Measurements from ENCODE around the gene ZNF627.
"Not testable (repeated sequence)": the region's sequence is repeated elsewhere in the genome, so short reads cannot be mapped to it uniquely, and the experiment has no call there.

The ZNF627 gene

DNA sequence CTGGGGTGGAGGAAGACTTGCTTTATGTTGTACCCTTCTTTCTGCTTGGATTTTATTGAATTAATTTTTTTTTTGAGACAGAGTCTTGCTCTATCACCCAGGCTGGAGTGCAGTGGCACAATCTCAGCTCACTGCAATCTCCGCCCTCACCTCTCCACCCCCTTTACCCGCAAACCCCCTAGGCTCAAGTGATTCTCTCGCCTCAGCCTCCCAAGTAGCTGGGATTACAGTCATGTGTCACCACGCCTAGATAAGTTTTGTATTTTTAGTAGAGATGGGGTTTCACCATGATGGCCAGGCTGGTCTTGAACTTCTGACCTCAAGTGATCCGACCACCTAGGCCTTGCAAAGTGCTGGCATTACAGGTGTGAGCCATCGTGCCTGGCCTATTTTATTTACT, 23.9 kb upstream of the ZNF627 start:
- not testable (repeated sequence) for DNase-seq (ENCODE audit: low read depth, low spot score); H3K4me3 ChIP-seq (ENCODE audit: low read length)

DNA sequence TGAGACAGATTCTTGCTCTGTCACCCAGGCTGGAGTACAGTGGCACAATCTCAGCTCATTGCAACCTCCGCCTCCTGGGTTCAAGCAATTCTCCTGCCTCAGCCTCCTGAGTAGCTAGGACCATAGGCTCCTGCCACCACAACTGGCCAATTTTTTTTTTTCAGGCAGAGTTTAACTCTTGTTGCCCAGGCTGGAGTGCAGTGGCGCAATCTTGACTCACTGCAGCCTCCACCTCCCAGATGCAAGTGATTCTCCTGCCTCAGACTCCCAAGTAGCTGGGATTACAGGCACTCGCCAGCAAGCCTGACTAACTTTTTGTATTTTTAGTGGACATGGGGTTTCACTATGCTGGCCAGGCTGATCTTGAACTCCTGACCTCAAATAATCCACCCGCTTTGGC, 23.5 kb upstream of the ZNF627 start:
- not testable (repeated sequence) for DNase-seq (ENCODE audit: low read depth, low spot score); H3K4me3 ChIP-seq (ENCODE audit: low read length)

DNA sequence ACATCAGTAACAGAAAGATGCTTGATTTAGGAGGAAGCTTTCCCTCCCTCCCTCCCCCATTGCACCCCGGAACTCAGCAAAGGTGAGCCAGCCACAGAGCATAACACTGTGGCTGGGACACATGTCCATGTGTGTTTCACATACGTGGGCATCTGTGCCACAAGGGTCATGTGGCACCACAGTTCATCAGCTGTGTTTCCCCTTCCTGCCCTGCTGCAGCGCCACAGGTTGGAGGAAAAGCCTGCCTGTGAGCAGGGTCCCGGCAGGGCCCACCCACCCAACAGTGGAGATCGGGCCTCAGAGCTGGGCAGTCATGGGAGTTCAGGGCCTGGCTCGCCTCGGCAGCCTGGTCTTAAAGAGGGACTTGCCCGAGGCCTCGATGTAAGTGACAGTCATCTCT, 22.6 kb upstream of the ZNF627 start:
- DNase-seq (ENCODE audit: low read depth, low spot score) = no peak
- H3K4me3 ChIP-seq (ENCODE audit: low read length) = no peak overlapping the region

DNA sequence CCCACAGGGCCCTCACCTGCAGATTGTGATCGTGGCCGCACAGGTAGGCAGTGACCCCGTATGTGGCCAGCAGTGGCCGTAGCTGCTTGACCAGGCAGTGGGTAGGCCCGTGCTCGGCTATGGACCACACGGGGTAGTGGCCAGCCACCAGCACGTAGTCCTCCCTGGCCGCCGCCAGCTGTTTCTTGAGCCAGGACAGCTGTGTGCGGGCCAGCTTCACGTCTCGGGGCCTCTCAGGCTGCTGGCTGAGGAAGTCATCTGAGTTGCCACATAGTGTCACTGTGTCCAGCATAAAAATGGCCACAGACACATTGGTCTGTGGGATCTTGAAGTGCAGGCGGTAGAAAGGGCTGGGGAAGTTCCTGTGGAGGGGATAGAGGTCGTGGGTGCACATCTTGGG, 21.1 kb upstream of the ZNF627 start:
- no peak overlapping the region for H3K4me3 ChIP-seq (ENCODE audit: low read length)
- DNase-seq (ENCODE audit: low read depth, low spot score) = no peak

DNA sequence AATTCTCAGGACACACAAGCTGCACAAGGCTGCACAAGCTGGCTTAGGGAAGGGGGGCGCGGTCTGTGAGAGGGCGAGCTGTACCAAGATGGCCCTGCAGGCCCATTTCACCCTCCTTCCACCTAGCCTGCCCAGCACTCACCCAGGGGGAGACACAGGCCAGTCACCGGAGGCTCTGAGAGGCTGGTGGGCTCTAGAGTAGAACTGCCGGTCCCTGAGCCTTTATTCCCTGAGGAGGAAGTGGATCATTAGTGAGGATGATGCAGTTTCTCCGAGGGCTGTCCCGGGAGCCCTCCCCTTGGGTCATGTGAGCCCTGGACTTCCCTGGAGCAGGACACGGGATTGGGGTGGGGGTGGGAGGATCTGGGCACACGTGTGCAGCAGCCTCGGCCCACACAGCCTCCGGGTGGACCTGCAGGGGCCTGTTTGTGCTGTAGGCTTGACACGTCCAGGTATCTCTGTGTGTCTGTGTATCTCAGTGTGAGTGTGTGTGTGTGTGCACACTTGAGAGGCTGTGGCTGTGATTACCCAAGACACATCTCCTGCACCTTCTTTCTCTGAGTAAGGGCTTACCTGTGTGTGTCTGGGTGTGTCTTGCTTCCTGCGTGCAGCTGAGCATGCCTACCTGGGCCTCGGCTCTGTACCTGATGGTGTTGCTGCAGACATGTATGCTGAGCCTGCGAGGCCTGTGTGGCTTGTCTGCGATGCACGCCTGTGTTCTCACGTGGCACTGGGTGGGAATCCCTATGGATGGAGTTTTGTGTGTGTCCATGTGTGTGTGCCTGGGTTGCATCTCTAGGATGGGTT, 19.6 kb upstream of the ZNF627 start, which contains the start of gene ACP5:
Gene ACP5 (minus strand): TSS at position 195 of the 807 bp plus-strand sequence. CDS start 328 bp downstream, outside the sequence.
- no peak for DNase-seq (ENCODE audit: low read depth, low spot score)
- no peak within 1 kb of the TSS for H3K4me3 ChIP-seq (ENCODE audit: low read length)

DNA sequence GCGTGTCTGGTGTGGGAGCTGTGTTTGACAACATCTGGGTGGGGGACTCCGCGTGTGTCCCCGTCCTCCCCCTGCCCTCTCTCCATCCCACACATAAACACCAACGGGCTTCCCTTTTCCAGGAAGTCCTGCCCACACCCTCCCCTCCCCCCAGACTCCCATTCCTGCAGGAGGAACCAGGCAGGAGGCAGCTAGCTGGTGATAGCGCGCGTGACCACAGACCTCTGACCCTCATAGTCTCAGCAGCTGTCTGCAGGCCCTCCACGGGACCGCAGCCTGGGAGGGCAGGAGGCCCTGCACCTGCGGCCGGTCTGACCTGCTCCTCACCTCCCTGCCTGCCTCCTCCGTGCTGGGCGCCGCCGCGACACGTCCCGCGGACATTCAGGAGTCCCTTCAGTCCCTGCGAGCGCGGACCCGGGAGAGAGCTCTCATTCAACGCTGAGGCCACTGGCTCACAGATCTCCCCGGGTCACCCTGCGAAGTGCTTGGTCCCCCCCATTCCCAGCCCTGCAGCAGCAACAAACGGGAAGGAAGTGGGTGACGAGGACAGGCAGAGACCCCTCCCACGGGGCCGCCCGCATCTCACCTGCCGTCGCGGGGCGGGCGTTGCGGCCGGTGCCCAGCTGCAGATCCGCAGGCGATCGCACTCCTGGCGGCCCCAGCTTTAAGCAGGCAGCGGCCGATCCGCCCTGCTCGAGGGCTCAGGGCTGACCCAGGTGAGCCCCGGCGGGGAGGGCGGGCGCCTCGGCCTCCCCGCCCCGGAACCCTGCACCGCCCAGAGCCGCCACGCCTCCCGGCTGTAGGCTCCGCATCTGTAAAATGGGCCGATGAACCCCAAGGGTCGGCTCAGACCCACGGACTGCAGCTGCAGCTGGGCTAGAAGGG, 18.8 kb upstream of the ZNF627 start:
- DNase-seq (ENCODE audit: low read depth, low spot score) = no peak

DNA sequence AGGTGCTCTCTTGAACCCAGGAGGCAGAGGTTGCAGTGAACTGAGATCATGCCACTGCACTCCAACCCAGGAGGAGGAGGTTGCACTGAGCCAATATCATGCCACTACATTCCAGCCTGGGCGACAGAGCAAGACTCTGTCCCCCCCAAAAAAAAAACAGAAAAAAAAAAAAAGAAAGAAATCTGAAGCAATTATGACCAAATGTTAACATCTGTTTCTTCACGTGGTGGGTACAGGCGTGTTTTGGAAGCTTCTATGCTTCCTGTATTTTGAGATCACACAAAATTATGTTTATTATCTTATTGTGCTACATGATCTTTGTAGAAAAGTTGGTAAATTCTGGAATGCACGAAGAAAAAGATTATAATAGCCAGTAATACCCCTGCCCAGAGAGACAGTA, 17.2 kb upstream of the ZNF627 start:
- no peak for DNase-seq (ENCODE audit: low read depth, low spot score)
- H3K4me3 ChIP-seq (ENCODE audit: low read length) = no peak overlapping the region

More for the DNA sequence above, 18.8 kb upstream of the ZNF627 start:
- no peak overlapping the region for H3K4me3 ChIP-seq (ENCODE audit: low read length)

DNA sequence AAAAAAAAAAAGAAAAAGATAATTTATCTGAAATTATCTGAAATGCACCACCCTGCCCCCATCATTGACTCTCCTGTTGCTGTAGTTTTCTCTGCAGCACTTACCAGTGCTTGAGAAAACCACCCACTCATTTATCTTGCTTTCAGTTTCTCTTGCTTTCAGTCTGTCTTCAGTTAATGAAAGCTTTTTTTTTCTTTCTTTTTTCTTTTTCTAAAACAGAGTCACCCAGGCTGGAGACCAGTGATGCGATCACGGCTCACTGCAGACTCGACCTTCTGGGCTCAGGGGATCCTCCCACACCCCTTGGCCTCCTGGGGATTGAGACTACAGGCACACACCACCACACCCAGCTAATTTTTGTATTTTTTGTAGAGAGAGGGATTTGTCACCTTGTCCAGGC, 15.5 kb upstream of the ZNF627 start:
- H3K4me3 ChIP-seq (ENCODE audit: low read length) = no peak overlapping the region
- DNase-seq (ENCODE audit: low read depth, low spot score) = peak; percentile 47

DNA sequence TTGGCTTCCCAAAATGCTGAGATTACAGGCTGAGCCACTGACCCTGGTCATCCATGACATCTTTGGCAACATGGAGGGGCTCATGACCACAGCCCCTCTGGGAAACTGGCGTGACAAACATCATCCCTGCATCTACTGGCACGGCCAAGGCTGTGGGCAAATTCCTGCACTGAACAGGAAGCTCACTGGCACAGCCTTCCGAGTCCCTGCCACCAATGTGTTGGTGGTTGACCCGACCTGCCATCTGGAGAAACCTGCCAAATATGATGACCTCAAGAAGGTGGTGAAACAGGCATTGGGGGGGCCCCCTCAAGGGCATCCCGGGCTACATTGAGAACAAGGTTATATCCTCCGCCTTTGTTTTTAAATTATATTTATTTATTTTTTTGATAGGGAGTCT, 11.0 kb upstream of the ZNF627 start:
- H3K4me3 ChIP-seq (ENCODE audit: low read length) = no peak overlapping the region
- DNase-seq (ENCODE audit: low read depth, low spot score) = no peak

DNA sequence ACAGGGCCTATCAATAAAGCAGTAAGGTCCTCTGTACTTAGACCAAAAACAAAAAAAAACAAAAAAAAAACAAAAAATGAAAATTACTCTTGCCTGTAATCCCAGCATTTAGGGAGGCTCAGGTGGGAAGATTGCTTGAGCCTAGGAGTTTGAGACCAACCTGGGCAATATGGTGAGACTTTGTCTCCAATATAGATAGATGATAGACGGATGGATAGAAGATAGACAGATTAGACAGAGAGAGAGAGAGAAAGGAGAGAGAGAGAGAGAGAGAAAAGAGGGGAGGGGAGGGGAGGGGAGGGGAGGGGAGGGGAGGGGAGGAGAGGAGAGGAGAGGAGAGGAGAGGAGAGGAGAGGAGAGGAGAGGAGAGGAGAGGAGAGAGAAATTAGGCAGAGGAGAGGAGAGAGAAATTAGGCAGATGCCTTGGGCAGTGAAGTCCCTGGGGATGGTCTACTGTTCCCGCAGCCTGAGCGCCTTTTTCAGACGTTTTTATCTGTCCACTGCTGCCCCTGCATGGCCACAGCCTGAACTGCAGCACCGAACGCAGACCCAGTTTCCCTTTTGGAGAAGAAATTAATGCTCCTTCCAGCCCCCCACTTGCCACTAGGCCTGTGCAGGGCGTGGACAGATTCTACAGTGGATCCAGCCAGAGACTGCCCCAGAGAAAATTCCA, 9.8 kb upstream of the ZNF627 start:
- H3K4me3 ChIP-seq (ENCODE audit: low read length) = no peak overlapping the region
- DNase-seq (ENCODE audit: low read depth, low spot score) = peak; percentile 62

DNA sequence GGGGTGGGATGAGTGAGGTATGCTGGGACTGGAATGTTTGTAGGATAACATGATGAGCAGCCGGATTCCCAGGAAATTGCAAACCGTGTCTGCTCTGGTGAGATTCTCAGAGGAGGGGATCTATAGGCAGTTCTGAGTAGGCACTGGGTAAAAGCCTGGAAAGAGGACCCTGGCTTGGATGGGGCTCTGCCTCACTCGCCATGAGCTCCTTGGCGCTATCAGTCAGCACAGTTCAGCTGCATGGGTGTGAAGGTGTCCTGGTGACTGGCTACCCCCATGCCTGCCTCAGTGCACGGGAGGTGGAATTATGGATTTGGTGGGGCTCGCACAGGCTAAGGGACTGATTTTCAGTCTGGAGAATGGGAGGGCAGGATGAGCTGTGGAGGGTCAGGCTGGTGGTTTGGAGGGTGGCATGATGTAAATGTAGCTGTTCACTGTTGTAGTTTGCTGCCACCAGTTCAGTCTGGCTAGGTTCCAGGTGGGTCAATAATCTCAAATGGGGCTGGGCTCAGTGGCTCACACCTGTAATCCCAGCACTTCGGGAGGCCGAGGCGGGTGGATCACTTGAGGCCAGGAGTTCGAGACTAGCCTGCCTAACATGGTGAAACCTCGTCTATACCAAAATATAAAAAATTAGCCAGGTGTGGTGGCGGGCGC, 9.2 kb upstream of the ZNF627 start:
- DNase-seq (ENCODE audit: low read depth, low spot score) = no peak
- H3K4me3 ChIP-seq (ENCODE audit: low read length) = no peak overlapping the region

DNA sequence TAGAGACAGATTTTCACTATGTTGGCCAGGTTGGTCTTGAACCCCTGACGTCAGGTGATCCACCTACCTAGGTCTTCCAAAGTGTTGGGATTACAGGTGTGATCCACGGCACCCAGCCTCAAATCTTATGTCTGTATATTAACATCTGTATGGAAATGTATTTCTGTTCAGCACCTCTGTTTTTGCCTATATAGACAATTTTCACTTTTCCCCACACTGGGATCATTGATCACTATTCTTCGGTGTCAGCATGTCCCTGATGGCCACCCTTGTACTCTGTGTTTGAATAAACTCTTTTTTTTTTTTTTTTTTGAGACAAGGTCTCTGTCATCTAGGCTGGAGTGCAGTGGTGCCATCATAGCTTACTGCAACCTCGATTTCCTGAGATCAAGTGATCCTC, 3.2 kb upstream of the ZNF627 start:
- no peak for DNase-seq (ENCODE audit: low read depth, low spot score)

DNA sequence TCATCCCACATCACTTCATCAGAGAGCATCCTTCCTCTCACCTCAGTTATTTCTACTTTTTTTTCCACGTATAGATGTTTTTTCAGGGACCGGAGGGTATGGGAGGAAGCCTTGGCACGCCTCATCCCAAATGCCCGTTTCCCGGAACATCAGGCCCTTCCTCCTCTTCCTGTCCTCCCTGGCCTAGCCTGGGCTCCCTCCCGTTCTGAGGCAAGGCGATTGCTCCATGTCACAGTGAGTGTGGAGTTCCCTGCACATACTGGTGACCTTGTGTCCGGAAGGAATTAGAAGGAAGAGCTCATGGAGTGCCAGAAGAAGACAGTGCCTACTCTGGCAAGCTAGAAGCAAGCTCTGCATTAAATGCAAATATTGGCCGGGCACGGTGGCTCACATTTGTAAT, 1.1 kb upstream of the ZNF627 start:
- no peak overlapping the region for H3K4me3 ChIP-seq (ENCODE audit: low read length)
- DNase-seq (ENCODE audit: low read depth, low spot score) = no peak

More for the DNA sequence above, 3.2 kb upstream of the ZNF627 start:
- no peak overlapping the region for H3K4me3 ChIP-seq (ENCODE audit: low read length)

DNA sequence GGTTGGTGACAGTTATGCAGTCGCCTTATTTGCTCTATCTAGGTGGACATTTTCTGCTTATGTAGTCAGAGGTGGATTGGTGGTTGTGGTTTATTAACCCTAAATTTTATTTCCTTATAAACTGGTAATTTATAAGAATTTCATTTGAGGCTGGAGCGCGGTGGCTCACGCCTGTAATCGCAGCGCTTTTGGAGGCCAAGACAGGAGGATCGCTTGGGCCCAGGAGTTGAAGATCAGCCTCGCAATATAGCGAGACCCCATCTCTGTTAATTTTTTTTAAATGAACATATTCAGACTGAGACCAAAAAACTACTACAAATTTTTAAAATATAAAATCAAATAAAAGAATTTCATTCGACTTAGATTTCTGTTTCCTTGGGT, 810 bp downstream of the ZNF627 start:
- DNase-seq (ENCODE audit: low read depth, low spot score) = no peak
- peak overlapping the region; percentile 90 for H3K4me3 ChIP-seq (ENCODE audit: low read length)

DNA sequence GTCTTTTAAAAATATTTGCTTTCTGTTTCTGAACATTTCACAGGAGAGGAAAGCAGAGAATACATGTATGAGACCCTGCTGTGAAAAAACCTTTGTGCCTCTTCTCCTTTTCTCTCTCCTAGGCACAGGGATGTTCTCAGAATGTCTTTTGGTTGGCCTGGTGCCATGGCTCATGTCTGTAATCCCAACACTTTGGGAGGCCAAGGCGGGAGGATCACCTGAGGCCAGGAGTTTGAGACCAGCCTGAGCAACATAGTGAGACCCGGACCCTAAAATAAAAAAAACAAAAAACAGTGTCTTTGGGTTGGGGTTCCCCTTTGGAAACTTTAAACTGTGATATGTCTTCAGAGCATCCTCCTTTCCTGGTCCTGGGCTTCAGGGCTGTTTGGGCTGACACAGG, 1.5 kb downstream of the ZNF627 start:
- H3K4me3 ChIP-seq (ENCODE audit: low read length) = no peak overlapping the region
- DNase-seq (ENCODE audit: low read depth, low spot score) = no peak

DNA sequence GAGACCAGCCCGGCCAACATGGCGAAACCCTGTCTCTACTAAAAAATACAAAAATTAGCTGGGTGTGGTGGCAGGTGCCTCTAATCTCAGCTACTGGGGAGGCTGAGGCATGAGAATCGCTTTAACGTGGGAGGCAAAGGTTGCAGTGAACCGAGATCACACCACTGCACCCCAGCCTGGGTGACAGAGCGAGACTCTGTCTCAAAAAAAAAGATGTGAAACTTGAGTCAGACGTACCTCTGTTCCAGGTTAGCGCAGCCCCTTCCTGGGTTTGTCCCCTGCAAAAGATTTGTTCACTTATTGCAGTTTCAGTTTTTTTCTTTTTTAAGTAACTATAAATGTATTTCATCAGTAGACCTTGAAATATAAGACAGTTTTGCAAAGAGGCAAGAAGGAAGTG, 2.4 kb downstream of the ZNF627 start:
- not testable (repeated sequence) for H3K4me3 ChIP-seq (ENCODE audit: low read length); DNase-seq (ENCODE audit: low read depth, low spot score)

DNA sequence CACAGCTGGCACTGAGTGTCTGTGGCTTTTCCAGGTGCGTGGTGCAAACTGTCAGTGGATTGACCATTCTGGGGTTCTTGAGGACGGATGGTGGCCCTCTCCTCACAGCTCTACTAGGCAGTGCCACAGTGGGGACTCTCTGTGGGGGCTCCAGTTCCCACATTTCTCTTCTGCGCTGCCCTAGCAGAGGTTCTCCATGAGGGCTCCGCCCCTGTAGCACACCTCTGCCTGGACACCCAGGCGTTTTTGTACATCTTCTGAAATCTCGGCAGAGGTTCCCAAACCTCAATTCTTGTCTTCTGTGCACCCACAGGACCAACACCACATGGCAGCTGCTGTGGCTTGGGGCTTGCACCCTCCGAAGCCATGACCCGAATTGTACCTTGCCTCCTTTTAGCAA, 9.2 kb downstream of the ZNF627 start:
- no peak overlapping the region for H3K4me3 ChIP-seq (ENCODE audit: low read length)
- DNase-seq (ENCODE audit: low read depth, low spot score) = no peak

DNA sequence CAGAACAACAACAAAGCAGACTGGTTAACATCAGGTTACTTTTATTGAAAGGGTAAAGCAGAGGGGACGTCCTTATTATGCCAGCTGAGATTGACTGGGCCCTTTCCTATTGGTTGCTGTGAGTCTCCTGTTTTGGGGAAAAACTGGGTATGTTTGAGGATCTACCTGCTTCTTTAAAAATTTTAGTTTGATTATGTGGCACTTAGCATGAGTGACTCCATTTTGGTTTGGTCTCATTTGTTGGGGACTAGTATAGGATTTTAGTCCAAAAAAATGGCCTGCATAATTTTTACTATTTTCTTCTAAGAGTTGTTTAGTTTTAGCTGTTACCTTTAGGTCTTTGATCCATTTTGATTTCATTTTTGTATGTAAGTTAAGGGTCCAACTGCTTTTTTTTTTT, 14.4 kb downstream of the ZNF627 start:
- no peak overlapping the region for H3K4me3 ChIP-seq (ENCODE audit: low read length)
- DNase-seq (ENCODE audit: low read depth, low spot score) = no peak

DNA sequence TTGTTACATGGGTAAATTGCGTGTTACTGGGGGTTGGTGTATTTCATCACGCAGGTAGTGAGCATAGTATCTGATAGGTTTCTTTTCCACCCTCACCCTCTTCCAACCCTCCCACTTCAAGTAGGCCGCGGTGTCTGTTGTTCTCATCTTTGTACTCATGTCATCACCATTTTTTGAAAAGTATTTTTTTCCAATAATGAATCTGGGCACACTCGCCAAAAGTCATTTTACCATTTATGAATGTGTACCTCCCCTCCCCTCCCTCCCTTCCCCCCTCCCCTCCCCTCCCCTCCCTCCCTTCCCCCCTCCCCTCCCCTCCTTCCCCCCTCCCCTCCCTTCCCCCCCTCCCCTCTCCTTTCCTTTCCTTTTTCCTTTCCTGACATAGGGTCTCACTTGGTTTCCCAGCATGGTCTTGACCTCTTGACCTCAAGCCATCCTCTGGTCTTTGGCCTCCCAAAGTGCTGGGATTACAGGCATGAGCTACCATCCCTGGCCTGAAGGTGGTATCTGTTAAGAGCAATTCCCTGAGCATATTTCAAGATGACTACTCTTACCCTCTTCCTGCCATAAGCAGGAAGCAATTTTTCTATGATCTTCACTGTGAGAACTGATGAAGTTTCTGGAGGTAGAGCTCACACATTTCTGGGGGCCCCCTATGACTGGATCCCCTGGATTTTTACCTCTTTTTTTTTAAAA, 15.7 kb downstream of the ZNF627 start:
- peak; percentile 39 for DNase-seq (ENCODE audit: low read depth, low spot score)
- H3K4me3 ChIP-seq (ENCODE audit: low read length) = no peak overlapping the region
